ENCODE data around the gene NKD2.

Gene NKD2

DNA sequence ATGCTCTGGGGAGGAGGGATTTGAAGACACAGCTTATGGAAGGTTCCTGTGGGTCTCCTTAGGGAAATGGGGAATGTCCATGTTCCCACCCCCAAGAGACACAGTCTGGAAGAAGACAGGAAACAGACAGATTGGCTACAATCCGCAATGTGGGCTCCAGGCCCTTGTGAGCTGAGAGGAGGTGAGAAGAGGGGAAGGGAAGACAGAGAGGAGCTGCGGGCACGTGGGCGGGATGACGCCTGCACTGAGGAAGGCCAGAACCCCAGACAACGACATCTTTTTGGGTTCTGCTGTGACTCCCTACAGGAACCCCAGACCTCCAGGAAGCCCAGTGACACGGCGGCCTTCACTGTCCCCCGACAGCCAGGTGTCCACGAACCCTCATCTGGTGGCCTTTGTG is 29.9 kb upstream of the NKD2 start:
- DNase-seq (ENCODE audit: low read depth in 2 of 2) = no peak

DNA sequence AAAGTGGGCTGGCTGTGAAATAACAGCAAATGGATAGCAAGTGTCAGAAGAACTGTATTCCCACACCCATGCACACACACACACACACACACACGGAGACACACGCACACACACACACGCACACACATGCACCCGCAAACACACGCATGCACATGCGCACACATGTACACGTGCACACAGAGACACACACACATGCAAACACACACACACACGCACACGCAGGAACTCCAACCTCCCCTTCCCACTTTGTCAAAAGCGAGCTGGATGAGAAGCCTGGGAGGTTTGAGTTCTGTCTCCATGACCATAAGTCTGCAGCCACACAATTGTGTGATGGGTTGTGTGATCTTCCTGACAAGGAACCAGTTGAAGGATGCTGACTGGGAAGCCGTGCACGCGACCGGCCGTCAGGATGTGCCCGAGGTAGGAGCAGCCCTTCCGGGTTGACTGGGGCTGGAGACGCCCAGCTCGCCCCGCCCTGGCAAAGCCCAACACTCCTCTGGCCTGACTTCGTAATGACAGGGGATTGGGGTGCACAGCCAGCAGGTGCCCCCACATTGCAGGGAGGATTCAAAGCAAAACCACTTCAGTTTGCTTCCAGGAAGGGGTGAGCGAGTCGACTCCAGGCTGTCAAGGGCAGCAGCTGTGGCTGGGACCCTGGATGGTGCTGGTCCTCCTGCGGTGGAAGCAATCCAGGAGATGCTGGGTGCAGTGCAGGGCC is 29.3 kb upstream of the NKD2 start:
- no peak for DNase-seq (ENCODE audit: low read depth in 2 of 2)

DNA sequence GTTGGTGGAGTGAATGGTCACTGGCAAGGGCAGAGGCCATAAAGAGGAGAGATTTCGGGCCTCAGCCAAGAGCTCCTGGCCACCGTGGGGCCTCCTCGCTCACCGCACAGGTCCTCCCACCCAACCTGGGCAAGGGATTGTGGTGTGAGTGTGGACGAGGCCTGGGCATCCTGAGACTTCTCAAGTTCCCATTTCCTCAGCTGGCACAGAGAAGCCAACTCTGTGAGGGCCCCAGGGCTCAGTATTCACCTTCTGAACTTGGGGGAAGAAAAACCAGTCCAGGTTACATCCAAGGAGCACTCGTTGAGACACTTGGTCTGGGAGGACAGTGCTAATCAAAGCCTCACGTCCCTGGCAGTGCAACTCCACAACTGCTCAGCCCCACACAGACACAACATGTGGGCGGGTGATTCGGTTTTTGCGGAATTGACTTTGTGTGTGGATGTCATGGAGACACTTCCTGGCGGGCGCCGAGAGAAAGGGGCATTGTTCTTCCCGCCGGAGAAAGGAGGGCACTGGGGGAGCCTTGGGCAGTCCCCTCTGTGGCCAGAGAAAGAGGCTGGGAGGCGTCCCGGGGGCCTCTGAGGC is 28.5 kb upstream of the NKD2 start:
- DNase-seq (ENCODE audit: low read depth in 2 of 2) = no peak

DNA sequence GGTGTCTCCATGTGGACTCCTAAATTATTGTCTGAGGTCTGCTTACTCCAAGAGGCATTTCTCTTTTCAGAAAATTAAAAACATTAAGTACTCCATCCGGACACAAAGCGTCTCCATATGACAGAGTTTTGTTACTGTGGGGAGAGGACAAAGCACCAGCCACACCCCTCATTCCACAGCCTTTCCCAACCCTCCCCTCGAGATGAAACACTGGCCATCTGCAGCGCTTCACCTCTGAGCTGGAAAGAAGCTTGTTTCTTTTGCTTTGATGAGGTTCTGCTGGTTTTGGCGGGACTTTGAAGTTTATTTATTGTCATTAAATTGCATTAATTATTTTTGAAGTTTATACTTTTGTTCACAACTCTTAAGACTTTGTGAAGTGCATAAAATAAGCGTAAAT is 27.6 kb upstream of the NKD2 start:
- DNase-seq (ENCODE audit: low read depth in 2 of 2) = no peak

DNA sequence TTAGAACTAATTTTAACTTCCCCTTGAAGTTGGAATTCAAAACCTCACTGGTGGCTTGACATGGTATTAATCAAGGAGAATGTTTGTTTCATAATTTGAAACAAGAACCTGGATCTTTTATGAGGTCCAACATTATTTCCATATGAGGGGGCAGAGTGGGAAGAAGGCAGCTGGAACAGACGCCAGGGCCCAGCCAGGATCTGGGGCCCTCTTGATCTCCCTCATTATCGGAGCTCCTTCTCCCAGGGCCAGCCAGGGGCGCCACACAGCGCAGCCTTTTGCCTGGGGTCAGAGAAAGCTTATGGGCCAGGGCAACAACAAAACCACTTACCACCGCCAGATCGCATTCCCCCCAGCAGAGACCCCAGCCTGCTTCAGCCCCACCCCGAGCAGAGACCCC is 27.1 kb upstream of the NKD2 start:
- DNase-seq (ENCODE audit: low read depth in 2 of 2) = no peak

DNA sequence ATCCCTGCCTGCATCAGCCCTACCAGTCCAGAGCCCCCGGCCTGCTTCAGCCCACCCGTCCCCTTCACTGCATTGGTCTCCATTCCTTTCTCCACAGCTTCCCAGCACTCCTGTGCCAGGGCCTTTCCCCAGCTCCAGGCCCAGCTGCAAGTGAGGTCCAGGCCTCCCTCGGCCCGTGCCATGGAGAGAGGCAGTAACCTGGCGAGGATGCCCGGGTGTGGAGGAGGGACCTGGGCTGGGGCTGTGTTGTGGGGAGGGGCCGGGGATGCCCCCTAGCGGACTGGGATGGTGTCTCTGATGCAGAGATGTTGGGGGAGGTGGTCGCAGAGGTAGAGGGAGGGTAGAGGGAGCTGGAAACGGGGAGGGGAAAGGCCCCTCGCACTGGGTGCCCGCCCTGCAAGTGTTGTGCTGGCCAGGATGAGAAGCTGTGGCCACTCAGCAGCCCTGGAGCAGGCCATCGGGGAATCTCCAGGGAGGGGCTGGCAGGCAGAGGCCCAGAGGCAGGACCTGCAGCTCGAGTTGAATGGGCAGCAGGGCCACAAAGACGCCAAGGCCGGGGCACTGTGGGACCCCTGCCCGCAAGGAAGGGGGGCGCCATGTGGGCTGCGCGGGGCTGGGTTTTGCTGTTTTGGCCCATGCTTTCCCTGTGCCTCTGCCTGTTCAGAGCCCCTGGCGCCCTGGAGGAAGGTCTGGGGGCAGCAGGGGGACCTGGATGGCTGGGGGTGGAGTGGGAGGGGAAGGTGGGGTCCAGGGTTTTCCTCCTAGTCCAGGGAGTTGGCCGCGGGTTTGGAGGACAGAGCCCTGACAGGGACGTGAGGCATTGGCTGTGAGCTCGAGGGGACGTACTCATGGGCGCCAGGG is 26.0 kb upstream of the NKD2 start:
- DNase-seq (ENCODE audit: low read depth in 2 of 2) = no peak

DNA sequence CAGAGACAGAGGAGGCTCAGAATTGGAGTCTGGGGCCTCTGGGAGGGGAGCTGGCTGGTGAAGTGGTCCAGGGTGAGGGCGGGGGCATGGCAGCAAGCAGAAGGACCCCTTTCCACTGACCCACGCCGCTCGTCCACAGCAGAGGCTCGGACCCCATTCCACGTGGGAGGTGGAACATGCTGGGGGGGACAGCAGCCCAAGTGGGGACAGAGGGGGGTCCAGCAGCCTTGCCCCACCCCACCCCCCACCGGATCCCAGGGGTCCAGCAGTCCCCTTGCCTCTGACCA is 25.4 kb upstream of the NKD2 start:
- DNase-seq (ENCODE audit: low read depth in 2 of 2) = no peak

DNA sequence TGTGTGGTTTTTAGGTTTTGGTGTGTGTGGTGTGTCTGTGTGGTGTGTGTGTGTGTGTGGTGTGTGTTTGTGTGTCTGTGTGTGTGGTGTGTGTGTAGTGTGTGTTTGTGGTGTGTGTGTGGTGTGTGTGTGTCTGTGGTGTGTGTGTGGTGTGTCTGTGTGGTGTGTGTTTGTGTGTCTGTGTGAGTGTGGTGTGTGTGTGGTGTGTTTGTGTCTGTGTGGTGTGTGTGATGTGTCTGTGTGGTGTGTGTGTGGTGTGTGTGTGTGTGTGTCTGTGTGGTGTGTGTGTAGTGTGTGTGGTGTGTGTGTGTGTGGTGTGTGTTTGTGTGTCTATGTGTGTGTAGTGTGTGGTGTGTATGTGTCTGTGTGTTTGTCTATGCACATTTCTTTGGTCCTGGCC is 25.0 kb upstream of the NKD2 start:
- DNase-seq (ENCODE audit: low read depth in 2 of 2) = no peak

DNA sequence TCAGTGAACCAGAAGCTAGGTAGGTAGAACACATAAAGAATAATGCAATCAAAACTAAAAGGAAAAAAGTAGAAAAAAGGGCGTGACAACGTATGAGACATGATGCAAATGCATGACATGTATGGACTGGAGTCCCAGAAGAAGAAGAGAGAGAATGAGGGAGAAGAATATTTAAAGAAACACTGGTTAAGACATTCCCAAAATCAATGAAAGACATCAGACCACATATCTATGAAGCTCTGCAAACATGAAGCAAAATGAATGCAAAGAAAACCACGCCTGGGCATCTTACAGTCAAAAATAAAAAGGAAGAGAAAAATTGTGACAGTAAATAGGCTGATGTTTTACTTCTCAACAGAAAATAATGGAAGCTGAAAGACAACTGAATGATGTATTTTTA is 23.8 kb upstream of the NKD2 start:
- DNase-seq (ENCODE audit: low read depth in 2 of 2) = no peak

DNA sequence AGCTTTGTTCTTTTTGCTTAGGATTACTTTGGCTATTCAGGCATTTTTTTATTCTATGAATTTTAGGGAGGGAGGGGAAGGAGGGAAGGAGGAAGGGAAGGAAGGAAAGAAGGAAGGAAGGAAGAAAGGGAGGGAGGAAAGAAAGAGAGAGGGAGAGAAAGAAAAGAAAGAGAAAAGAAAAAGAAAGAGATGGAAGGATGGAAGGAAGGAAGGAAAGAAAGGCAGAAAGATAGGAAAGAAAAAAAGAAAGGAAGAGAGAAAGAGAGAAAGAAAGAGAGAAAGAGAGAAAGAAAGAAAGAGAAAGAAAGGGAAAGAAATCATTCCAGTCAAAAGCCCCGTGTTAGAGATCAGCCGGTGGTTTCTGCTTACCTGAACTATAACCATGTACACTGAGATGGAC is 20.8 kb upstream of the NKD2 start:
- DNase-seq (ENCODE audit: low read depth in 2 of 2) = no peak

DNA sequence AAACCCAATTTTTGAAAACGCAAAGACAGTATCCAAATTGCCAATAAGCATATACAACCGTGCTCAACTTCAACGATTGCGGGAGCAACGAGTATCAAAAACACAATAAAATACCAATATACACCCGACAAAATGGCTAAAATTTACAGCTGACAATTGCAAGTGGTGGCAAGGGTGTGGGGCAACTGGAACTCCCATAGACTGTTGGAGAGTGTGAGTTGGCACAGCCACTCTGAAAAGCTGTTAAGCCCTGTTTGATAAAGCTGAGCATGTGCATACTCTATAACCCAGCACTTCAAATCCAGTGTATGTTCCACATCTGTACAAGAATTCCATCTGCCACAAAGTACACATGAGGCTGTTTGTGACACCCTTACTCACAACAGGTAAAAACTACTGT is 20.3 kb upstream of the NKD2 start:
- DNase-seq (ENCODE audit: low read depth in 2 of 2) = no peak

DNA sequence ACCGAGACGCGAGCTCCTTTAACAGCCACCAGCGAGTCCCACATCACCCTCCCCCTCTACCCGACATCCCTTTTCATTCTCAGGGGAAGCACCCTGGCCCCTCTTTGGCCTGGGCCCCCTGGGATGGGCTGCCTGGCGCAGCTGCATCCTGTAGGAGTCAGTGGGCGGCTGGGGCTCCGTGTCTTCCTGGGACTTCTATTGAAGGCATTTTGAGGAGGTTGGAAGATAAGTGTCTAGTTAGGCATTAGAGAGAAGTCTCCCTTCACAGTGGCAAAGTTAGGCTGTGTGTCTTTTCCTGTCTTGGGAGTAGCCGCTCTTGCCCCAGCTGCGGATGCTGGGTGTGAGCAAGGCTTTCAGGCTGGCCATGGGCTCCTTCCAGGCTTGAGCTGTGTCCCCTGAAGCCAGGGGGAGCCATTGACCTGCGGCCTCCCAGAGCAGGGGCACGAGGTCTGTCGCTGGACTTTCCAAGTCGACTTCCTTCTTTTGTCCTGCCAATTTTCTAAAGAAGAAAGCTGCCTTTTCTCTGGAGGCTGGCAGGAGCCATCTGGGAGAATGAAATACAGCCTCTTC is 18.6 kb upstream of the NKD2 start:
- no peak for DNase-seq (ENCODE audit: low read depth in 2 of 2)

DNA sequence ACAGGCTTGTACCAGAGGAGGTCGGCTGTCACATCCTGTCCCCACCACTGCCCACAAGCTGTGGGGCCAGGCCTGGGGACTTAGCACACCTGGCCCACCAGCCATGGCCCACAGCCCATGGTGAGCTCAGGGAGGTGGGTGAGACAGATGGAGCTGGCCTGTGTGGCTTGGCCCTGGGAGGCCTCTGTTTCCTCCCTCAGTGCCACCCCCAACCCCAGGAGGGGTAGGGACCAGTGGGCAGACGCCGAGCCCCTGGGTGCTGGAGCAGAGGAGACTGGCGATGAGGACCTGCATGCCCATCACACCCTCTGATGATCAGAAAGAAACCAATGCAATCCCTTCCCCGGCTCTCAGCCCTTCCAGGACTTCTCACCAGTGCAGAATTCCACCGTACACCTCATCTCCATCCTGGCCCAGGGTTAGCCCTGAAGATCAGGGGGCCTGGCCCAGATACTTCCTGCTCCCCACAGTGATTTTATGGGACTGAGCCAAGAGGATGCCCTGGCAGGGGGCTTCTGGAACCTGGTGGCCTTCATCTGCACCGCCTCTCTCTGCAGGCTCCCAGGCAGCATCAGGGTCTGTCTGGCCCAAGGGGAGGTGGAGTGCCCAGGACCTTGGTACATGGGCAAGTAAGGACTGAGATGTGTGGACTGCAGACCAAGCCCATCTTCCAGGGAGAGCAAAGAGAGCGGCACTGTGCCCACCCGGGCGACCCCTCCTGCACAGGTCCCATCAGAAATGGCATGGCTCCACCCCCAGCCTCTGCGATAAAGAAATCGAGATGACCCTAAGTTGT is 16.9 kb upstream of the NKD2 start:
- no peak for DNase-seq (ENCODE audit: low read depth in 2 of 2)

DNA sequence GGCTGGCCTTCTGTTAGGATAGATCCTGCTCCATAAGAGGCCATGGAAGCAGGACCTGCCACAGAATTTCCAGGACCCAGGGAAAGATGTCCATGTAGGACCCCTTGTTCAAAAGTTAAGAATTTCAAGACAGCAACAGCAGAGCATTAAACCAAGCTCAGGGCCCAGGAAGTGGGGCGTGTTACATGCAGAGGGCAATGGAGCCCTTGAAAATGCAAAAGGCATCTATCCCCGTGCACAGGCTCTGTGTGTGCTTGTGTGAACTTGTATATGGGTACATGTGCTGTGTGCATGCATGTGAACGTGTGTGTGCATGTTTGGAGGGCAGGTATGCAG is 14.4 kb upstream of the NKD2 start:
- no peak for DNase-seq (ENCODE audit: low read depth in 2 of 2)

DNA sequence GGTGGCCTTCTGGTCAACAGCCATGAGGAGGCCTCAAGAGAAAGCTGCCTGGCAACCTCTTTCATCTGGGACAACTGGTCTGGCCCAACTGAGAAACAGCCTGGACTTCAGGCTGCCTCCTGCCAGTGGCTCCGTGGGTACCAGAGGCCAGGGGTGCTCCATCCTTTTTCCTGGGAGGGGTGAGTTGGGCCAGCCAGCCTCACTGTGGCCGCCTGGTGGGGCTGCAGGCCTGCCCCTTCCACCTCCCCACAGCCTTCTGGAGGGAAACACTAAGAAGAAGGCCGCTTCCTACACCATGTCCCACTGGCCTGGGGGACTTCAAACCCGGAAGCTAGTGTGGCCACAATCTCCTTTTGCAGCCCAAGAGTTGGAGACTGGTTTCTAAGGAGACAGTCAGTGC is 13.8 kb upstream of the NKD2 start:
- no peak for DNase-seq (ENCODE audit: low read depth in 2 of 2)

DNA sequence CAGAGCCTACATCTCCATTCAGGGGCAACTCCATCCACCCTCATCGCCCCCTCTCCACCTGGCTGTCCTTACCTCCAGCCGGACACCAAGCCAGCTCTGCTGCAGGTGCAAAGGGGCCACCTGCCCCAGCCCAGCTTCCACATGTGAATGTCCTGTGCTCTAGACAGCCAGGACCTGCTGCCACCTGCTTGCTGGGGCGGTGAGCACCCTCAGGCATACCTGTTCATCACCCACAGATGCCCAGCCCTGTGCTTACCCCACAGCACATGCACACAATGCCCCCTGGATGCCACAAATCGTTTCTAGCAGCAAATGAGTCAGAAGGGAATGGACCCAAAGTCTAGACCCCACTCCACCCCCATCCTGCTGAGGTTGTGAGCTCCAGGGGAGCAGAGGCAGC is 13.3 kb upstream of the NKD2 start:
- DNase-seq (ENCODE audit: low read depth in 2 of 2) = no peak

DNA sequence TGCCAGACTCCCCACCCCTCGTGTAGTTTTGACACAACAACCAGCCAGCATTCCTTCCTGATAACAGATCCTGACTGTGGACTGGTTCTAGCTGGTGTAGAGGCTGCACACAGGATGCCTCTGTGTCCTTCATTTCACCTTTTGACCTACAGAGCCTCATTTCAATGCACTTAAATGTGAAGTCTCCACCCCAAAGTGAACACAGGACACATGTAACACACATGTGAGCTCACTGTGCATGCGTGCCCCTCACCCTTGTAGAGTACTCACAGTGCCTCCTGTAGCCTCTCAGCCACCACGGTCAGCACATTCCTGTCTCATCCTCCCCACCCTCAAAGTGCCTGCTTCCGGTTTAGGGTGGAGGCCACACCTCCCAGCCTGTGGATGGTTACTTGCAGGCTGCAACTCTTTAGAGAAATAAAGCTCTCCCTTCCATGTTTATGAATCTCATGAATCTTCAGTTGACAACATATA is 11.6 kb upstream of the NKD2 start:
- no peak for DNase-seq (ENCODE audit: low read depth in 2 of 2)

DNA sequence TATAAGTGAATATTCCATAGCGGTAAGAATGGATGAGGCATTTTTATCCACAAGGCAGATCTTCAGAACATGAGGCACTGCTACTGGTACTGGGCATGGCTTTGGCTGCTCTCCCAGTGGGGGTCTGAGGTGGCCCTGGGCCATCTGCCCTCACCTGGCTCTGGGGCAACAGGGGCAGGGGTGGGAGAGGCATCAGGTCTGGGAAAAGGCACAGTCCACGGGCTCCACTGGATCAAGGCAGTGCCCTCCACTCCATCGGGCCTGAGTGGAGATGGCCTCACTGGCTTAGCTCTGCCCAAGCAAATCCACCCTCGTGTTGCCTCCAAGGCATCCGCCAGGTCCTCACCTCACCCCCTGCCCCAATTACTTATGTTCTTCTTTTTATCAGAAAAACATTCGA is 10.9 kb upstream of the NKD2 start:
- DNase-seq (ENCODE audit: low read depth in 2 of 2) = no peak

DNA sequence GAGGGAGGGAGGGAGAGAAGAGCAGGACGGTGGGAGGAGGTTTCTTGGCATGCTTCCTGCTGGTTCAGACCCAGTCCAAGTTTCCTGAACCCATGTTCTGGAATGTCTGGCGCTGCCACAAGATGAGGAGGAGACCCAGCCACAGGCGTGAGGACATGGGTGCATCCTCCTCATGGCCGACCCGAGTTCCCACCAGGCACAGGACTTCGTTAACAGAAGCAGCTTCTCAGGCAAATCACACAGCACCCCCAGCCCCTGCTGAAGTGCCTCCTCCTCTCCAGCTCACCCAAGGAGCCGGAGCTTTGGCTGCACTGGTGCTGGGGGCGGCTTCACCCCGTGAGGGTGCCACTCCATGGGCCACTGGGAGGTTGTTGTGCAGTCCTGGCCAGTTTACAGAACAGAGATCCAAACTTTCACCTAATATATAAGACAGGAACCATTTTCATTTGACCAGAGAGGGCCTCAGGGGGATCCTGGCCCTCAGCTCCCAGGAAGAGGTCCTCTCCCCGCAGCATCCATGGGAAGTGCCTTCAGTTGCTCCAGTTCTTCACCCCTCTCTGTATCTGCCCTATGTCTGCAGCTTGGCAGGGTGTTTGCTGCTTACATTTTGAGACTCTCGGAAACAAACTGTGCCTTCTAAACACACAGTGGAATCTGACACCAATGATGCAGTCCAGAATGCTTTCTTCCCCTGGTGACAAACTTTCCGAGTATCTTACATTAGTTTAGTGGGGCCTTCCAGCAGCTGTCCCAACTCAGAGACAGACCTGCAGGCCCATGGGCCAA is 10.2 kb upstream of the NKD2 start:
- no peak for DNase-seq (ENCODE audit: low read depth in 2 of 2)

DNA sequence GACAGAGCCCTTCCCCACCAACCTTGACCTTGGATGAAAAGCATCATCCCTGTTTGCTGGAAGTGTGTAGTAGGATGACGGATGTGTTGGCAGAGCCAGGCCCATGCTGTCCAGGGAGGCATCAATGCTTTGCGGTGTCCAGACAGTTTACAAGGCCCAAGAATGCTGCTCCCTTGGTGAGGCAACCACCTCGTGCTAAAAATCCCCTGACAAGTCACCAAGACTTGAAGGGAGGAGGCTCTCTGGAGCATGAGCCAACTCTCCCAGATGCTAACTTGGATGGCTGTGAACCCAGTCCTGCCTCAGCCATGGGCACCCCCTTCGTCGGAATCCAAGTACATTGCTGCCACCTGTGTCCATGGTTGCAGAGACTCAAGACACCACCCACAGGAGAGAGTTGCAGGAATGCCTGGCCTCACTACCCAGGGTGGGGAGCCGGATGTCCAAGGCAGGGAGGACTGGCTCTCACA is 9.5 kb upstream of the NKD2 start:
- no peak for DNase-seq (ENCODE audit: low read depth in 2 of 2)

DNA sequence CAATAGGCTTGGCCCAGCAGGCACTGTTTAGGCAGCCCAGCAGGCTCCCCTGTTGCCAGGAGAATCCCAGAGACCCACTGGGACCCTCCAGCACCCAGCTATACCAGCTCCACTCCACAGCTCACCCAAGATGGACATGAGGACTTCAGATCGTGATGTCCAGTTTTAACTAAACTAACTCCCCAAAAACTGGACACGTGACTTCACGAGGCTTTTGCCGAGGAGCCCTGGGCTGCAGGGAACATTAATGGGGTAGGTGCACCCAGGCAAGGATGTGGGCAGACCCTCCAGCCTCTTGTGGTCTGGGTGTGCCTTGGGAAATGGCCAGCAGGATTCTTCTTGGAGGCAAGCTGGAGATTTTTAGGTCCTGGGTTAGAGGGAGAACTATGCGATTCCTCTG is 8.9 kb upstream of the NKD2 start:
- DNase-seq (ENCODE audit: low read depth in 2 of 2) = no peak

Measured in stimulated activated CD8-positive, alpha-beta memory T cell treated with anti-CD3 and anti-CD28 coated beads, Interleukin-15, amount 100 ng/mL, for 48 hours (primary cell).